ENCODE data around the gene RPL37A. TPM values are rescaled to one million over a fixed set of nuclear protein-coding genes. Genes with fewer than 3 reads are reported as not detected.
A peak's percentile ranks its signal among the peaks of the same experiment; 100 is the strongest.

RPL37A gene
- total RNA-seq (2014; rRNA removed; shearing (Covaris generic)), result 3,026 and 3,219 TPM in 2 replicates

GRCh38 chr2:216498379-216499352 lies at the start of gene RPL37A:
TSS of gene RPL37A (plus strand) at chr2:216498844. CDS start at chr2:216498875, 31 bp downstream.
- DNase-seq, result peak; percentile 91
- H3K36me3 ChIP-seq (replicated peaks; ENCODE audit: control insufficient read depth, insufficient read depth, low read length), result peaks cover 35% of the 10 kb centered on the region
- H3K4me3 ChIP-seq (ENCODE audit: insufficient read depth, low read depth, low read length), result peak within 1 kb of the TSS; percentile 86
- no peaks in the 10 kb centered on the region for H3K27me3 ChIP-seq (ENCODE audit: control insufficient read depth, insufficient read depth, low read length)

- DNase-seq, result no peak
- H3K4me3 ChIP-seq (ENCODE audit: insufficient read depth, low read depth, low read length), result no peak overlapping the region
- H3K36me3 ChIP-seq (replicated peaks; ENCODE audit: control insufficient read depth, insufficient read depth, low read length), result peaks cover 14% of the 10 kb centered on the region
- H3K27me3 ChIP-seq (ENCODE audit: control insufficient read depth, insufficient read depth, low read length), result no peaks in the 10 kb centered on the region
Observed at GRCh38 chr2:216450346-216450745, 48.3 kb upstream of the RPL37A start.

GRCh38 chr2:216450784-216451183 lies 47.9 kb upstream of the RPL37A start:
- Histone ChIP-seq H3K4me3 (ENCODE audit: insufficient read depth, low read depth, low read length) (no peak overlapping the region), H3K36me3 (replicated peaks; ENCODE audit: control insufficient read depth, insufficient read depth, low read length) (peaks cover 14% of the 10 kb centered on the region), H3K27me3 (ENCODE audit: control insufficient read depth, insufficient read depth, low read length) (no peaks in the 10 kb centered on the region)
- DNase-seq, result no peak

GRCh38 chr2:216453955-216454614 lies 44.6 kb upstream of the RPL37A start:
- Histone ChIP-seq H3K36me3 (replicated peaks; ENCODE audit: control insufficient read depth, insufficient read depth, low read length) (peaks cover 4% of the 10 kb centered on the region), H3K4me3 (ENCODE audit: insufficient read depth, low read depth, low read length) (no peak overlapping the region), H3K27me3 (ENCODE audit: control insufficient read depth, insufficient read depth, low read length) (no peaks in the 10 kb centered on the region)
- no peak for DNase-seq

- H3K4me3 ChIP-seq (ENCODE audit: insufficient read depth, low read depth, low read length), result no peak overlapping the region
- no peak for DNase-seq
- no peaks in the 10 kb centered on the region for H3K27me3 ChIP-seq (ENCODE audit: control insufficient read depth, insufficient read depth, low read length)
- H3K36me3 ChIP-seq (replicated peaks; ENCODE audit: control insufficient read depth, insufficient read depth, low read length), result peaks cover 2% of the 10 kb centered on the region
Observed at GRCh38 chr2:216463148-216463547, 35.5 kb upstream of the RPL37A start.

GRCh38 chr2:216464104-216464720 lies 34.4 kb upstream of the RPL37A start:
- Histone ChIP-seq H3K27me3 (ENCODE audit: control insufficient read depth, insufficient read depth, low read length) (no peaks in the 10 kb centered on the region), H3K36me3 (replicated peaks; ENCODE audit: control insufficient read depth, insufficient read depth, low read length) (peaks cover 2% of the 10 kb centered on the region), H3K4me3 (ENCODE audit: insufficient read depth, low read depth, low read length) (no peak overlapping the region)
- no peak for DNase-seq

- no peaks in the 10 kb centered on the region for H3K27me3 ChIP-seq (ENCODE audit: control insufficient read depth, insufficient read depth, low read length)
- DNase-seq, result no peak
- H3K4me3 ChIP-seq (ENCODE audit: insufficient read depth, low read depth, low read length), result no peak overlapping the region
- H3K36me3 ChIP-seq (replicated peaks; ENCODE audit: control insufficient read depth, insufficient read depth, low read length), result peaks cover 2% of the 10 kb centered on the region
Observed at GRCh38 chr2:216465579-216466195, 33.0 kb upstream of the RPL37A start.

- Histone ChIP-seq H3K36me3 (replicated peaks; ENCODE audit: control insufficient read depth, insufficient read depth, low read length) (peaks cover 2% of the 10 kb centered on the region), H3K27me3 (ENCODE audit: control insufficient read depth, insufficient read depth, low read length) (no peaks in the 10 kb centered on the region), H3K4me3 (ENCODE audit: insufficient read depth, low read depth, low read length) (no peak overlapping the region)
- no peak for DNase-seq
Observed at GRCh38 chr2:216467845-216468244, 30.8 kb upstream of the RPL37A start.

- no peak for DNase-seq
- H3K27me3 ChIP-seq (ENCODE audit: control insufficient read depth, insufficient read depth, low read length), result no peaks in the 10 kb centered on the region
- no peak overlapping the region for H3K4me3 ChIP-seq (ENCODE audit: insufficient read depth, low read depth, low read length)
- peaks cover 2% of the 10 kb centered on the region for H3K36me3 ChIP-seq (replicated peaks; ENCODE audit: control insufficient read depth, insufficient read depth, low read length)
Observed at GRCh38 chr2:216469661-216470060, 29.0 kb upstream of the RPL37A start.

- DNase-seq, result no peak
- Histone ChIP-seq H3K4me3 (ENCODE audit: insufficient read depth, low read depth, low read length) (no peak overlapping the region), H3K36me3 (replicated peaks; ENCODE audit: control insufficient read depth, insufficient read depth, low read length) (no peaks in the 10 kb centered on the region; the same call in none of the 2 replicates)
Observed at GRCh38 chr2:216473187-216473586, 25.5 kb upstream of the RPL37A start.

GRCh38 chr2:216474925-216475670 lies 23.5 kb upstream of the RPL37A start:
- Histone ChIP-seq H3K27me3 (ENCODE audit: control insufficient read depth, insufficient read depth, low read length) (no peaks in the 10 kb centered on the region), H3K4me3 (ENCODE audit: insufficient read depth, low read depth, low read length) (no peak overlapping the region), H3K36me3 (replicated peaks; ENCODE audit: control insufficient read depth, insufficient read depth, low read length) (peaks cover 3% of the 10 kb centered on the region)
- no peak for DNase-seq

More at GRCh38 chr2:216473187-216473586, 25.5 kb upstream of the RPL37A start:
- H3K27me3 ChIP-seq (ENCODE audit: control insufficient read depth, insufficient read depth, low read length), result no peaks in the 10 kb centered on the region

GRCh38 chr2:216475767-216476166 lies 22.9 kb upstream of the RPL37A start:
- no peaks in the 10 kb centered on the region for H3K27me3 ChIP-seq (ENCODE audit: control insufficient read depth, insufficient read depth, low read length)
- peaks cover 3% of the 10 kb centered on the region for H3K36me3 ChIP-seq (replicated peaks; ENCODE audit: control insufficient read depth, insufficient read depth, low read length)
- H3K4me3 ChIP-seq (ENCODE audit: insufficient read depth, low read depth, low read length), result no peak overlapping the region
- DNase-seq, result no peak

GRCh38 chr2:216477283-216478035 lies 21.2 kb upstream of the RPL37A start:
- H3K36me3 ChIP-seq (replicated peaks; ENCODE audit: control insufficient read depth, insufficient read depth, low read length), result peaks cover 3% of the 10 kb centered on the region
- DNase-seq, result no peak
- no peak overlapping the region for H3K4me3 ChIP-seq (ENCODE audit: insufficient read depth, low read depth, low read length)
- H3K27me3 ChIP-seq (ENCODE audit: control insufficient read depth, insufficient read depth, low read length), result no peaks in the 10 kb centered on the region
